Suppressor macrophage treated with lipopolysaccharide for 4 hours (primary cell): ENCODE measurements around the gene CLEC11A.
"Not testable (repeated sequence)": the region's sequence is repeated elsewhere in the genome, so short reads cannot be mapped to it uniquely, and the experiment has no call there.

Experiments
- DNase-seq: peaks from one replicate; pipeline ENCODE4 v3.0.0-alpha.2; 2020

CLEC11A gene

DNA sequence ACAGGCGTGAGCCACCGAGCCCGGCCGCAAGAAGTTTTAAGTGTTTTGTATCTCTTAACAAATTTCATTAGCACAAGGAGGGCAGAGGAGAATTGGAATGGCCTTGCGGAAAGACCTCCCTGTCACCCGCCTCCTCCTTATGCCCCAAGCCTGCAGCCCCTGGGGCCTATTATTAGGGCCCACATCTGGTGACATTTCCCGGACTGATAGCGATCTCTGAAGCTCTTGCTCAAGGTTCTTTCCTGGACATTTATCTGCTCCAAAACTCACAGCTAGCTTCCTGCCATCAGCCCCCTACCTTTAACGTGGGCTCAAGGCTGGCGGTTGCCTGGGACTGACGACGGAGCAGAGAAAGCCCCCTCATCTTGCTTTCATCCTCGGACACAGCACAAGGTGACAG, 40.4 kb downstream of the CLEC11A start:
- not testable (repeated sequence) for DNase-seq

DNA sequence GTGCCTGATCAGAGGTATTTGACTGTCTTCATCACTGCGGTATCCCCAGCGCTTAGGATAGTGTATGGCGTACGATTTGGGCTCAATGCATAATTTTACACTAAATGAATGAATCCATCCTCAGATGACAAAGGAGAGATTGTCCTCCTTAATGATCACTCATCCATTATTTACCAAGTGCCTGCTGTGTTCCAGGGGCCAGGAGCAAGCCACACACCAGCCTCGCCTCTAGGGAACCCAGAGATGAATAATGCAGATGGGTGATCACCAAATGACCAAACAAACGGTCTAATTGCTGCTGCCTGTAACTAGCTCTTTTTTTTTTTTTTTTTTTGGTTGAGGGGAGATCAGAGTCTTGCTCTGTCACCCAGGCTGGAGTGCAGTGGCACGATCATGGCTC, 41.2 kb downstream of the CLEC11A start:
- no peak for DNase-seq

GRCh38 chr19:50766746-50767145, 43.6 kb downstream of the CLEC11A start:
- DNase-seq = not testable (repeated sequence)

DNA sequence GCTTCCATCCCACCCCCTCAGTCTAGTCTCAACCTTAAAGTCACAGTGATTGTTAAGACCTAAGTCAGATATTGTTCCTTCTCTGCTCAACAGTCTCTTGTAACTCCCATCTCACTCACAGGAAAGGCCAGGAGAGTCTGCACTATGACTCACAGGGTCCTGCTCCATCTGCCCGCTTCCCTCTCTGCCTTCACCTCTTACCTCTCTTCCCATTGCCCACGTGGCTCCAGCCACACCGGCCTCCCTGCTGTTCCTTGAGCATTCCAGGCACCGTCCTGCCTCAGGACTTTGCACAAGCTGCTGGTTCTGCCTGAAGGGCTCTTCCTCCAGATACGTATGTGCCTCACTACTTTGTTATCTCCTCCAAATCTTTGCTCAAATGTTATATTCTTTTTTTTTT, 44.1 kb downstream of the CLEC11A start:
- DNase-seq = not testable (repeated sequence)

- no peak for DNase-seq
Observed at GRCh38 chr19:50768277-50768676, 45.1 kb downstream of the CLEC11A start.

GRCh38 chr19:50770164-50770563, 47.0 kb downstream of the CLEC11A start, which contains the start of gene GPR32:
TSS of gene GPR32 (plus strand) at chr19:50770464. CDS start at chr19:50770601, 137 bp downstream.
- not testable (repeated sequence) for DNase-seq

- no peak for DNase-seq
Observed at GRCh38 chr19:50770888-50771287, 47.7 kb downstream of the CLEC11A start.

DNA sequence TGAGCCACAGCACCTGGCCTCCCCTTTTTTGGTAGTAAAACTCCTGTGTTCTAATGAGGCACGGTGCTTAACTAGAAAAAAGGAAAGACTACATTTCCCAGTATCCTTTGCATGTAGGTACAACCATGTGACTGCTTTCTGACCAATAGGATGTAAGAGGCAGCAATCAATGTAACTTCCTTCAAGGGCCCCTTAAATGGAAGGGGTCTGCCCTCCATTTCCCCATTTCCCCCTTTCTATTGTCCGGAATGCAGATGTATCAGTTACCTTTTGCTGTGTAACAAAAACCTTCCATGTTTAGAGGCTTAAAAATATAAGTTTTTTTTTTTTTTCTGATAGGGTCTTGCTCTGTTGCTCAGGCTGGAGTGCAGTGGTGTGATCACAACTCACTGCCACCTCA, 49.3 kb downstream of the CLEC11A start:
- DNase-seq = peak; percentile 9

GRCh38 chr19:50772912-50773311, 49.7 kb downstream of the CLEC11A start:
- DNase-seq = not testable (repeated sequence)

GRCh38 chr19:50773454-50773853, 50.3 kb downstream of the CLEC11A start:
- DNase-seq = not testable (repeated sequence)
